HEK293 (cell line): ENCODE results near the gene DSCAML1.

ENCODE experiments used
- HOXA7 ChIP-seq: sonication (generic); formaldehyde crosslinking; IDR thresholded peaks from 2 replicates; pipeline ENCODE4 v1.8.1; 2022; ENCODE audit warnings: missing genetic modification reagents, borderline replicate concordance
- ZBTB21 ChIP-seq: fragments of 450-650 bp; formaldehyde crosslinking; IDR thresholded peaks from 2 replicates; pipeline ENCODE4 v1.5.1; 2017; ENCODE audit warnings: missing biosample characterization, missing genetic modification characterization
- ZNF112 ChIP-seq: fragments of 450-650 bp; formaldehyde crosslinking; IDR thresholded peaks from 2 replicates; pipeline ENCODE4 v1.5.0; 2017; ENCODE audit warnings: missing biosample characterization, missing genetic modification characterization
- ZNF16 ChIP-seq: fragments of 450-650 bp; formaldehyde crosslinking; IDR thresholded peaks from 2 replicates; pipeline ENCODE4 v1.5.1; 2016; ENCODE audit warnings: low read depth, missing biosample characterization, missing genetic modification characterization
- ZNF311 ChIP-seq: fragments of 450-650 bp; formaldehyde crosslinking; IDR thresholded peaks from 2 replicates; pipeline ENCODE4 v1.5.1; 2017; ENCODE audit warnings: missing biosample characterization, missing genetic modification characterization, borderline replicate concordance
- ZNF391 ChIP-seq: fragments of 450-650 bp; formaldehyde crosslinking; IDR thresholded peaks from 2 replicates; pipeline ENCODE4 v1.5.1; 2016; ENCODE audit warnings: low read depth, missing biosample characterization, missing genetic modification characterization, borderline replicate concordance
- ZNF416 ChIP-seq: fragments of 450-650 bp; formaldehyde crosslinking; IDR thresholded peaks from 2 replicates; pipeline ENCODE4 v1.5.1; 2016; ENCODE audit warnings: missing biosample characterization, missing genetic modification characterization
- ZNF558 ChIP-seq: fragments of 450-650 bp; formaldehyde crosslinking; IDR thresholded peaks from 2 replicates; pipeline ENCODE4 v1.5.1; 2016; ENCODE audit warnings: missing biosample characterization, missing genetic modification characterization
- ZNF623 ChIP-seq: fragments of 450-650 bp; formaldehyde crosslinking; IDR thresholded peaks from 2 replicates; pipeline ENCODE4 v1.5.1; 2016; ENCODE audit warnings: missing biosample characterization, missing genetic modification characterization
- ZNF670 ChIP-seq: fragments of 450-650 bp; formaldehyde crosslinking; IDR thresholded peaks from 2 replicates; pipeline ENCODE4 v1.5.1; 2016; ENCODE audit warnings: missing biosample characterization, missing genetic modification characterization, low read depth
- ZNF792 ChIP-seq: fragments of 450-650 bp; formaldehyde crosslinking; IDR thresholded peaks from 2 replicates; pipeline ENCODE4 v1.5.1; 2016; ENCODE audit warnings: missing biosample characterization, missing genetic modification characterization
- ZNF843 ChIP-seq: fragments of 450-650 bp; formaldehyde crosslinking; IDR thresholded peaks from 2 replicates; pipeline ENCODE4 v1.5.1; 2016; ENCODE audit warnings: missing biosample characterization, missing genetic modification characterization
- ZSCAN16 ChIP-seq: fragments of 450-650 bp; formaldehyde crosslinking; IDR thresholded peaks from 2 replicates; pipeline ENCODE4 v1.5.1; 2016; ENCODE audit warnings: missing biosample characterization, missing genetic modification characterization
- TF ChIP-seq, protein P1 (sequence below): fragments of 450-650 bp; formaldehyde crosslinking; IDR thresholded peaks from 2 replicates; pipeline ENCODE4 v1.5.1; 2016; ENCODE audit warnings: missing biosample characterization, missing genetic modification characterization

DNA sequence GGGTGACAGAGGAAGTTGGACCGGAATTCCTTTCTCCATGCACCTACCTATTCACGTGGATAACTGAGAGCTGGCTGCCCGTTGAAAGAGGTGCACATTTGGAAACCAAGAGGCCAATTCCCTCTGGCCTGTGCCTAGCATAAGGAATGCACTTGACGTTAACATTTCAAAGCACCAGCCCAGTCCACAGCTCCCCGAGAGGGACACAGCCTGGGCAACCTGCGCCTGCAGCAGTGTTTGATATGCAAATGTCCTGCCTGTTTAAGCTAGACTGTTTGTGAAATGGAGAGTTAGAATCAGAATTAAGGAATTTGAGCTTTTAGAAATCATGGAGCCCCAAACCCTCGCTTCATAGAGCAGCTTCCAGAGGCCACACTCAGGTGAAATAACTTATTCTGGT, 126.1 kb downstream of the DSCAML1 start:
- TF ChIP-seq ZNF416 (tag by site-specific recombination) (no peak), ZSCAN16 (tag by site-specific recombination) (no peak), HOXA7 (no peak), ZBTB21 (tag by site-specific recombination) (no peak), ZNF391 (tag by site-specific recombination) (no peak), ZNF112 (tag by site-specific recombination) (no peak), ZNF558 (no peak), ZNF792 (tag by site-specific recombination) (no peak), ZNF843 (no peak), ZNF670 (tag by site-specific recombination) (no peak), ZNF16 (no peak), ZNF311 (tag by site-specific recombination) (no peak), ZNF623 (tag by site-specific recombination) (no peak)
- TF ChIP-seq, protein P1, sequence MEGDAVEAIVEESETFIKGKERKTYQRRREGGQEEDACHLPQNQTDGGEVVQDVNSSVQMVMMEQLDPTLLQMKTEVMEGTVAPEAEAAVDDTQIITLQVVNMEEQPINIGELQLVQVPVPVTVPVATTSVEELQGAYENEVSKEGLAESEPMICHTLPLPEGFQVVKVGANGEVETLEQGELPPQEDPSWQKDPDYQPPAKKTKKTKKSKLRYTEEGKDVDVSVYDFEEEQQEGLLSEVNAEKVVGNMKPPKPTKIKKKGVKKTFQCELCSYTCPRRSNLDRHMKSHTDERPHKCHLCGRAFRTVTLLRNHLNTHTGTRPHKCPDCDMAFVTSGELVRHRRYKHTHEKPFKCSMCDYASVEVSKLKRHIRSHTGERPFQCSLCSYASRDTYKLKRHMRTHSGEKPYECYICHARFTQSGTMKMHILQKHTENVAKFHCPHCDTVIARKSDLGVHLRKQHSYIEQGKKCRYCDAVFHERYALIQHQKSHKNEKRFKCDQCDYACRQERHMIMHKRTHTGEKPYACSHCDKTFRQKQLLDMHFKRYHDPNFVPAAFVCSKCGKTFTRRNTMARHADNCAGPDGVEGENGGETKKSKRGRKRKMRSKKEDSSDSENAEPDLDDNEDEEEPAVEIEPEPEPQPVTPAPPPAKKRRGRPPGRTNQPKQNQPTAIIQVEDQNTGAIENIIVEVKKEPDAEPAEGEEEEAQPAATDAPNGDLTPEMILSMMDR (tag by site-specific recombination): no peak
